Esophagus muscularis mucosa (tissue), 4 donors: ENCODE data around the gene ADPGK. TPM values are rescaled to one million over a fixed set of nuclear protein-coding genes. Genes with fewer than 3 reads are reported as not detected.

Experiments
- DNase-seq: peaks from one replicate; pipeline ENCODE4 v3.0.0-alpha.2; 2017; ENCODE audit errors: extremely low spot score
- H3K27ac ChIP-seq, 4 donors: fragments of 200-600 bp; sonication (generic); replicated peaks in 1 of 4; 1 replicate in 3 of 4; 2 replicates in 1 of 4; pipeline ENCODE4 v1.5.1; 2016 to 2019; ENCODE audit warnings: mild to moderate bottlenecking in 1 of 4
- H3K27me3 ChIP-seq, 4 donors: fragments of 200-600 bp; sonication (generic); one replicate each; pipeline versions ENCODE4 v1.5.1 to v1.6.0; 2016 to 2019
- H3K36me3 ChIP-seq, 4 donors: fragments of 200-600 bp; sonication (generic); one replicate each; pipeline ENCODE4 v1.5.1; 2016 to 2019
- H3K4me1 ChIP-seq, 4 donors: fragments of 200-600 bp; sonication (generic); one replicate each; pipeline ENCODE4 v1.5.1; 2016 to 2019
- H3K4me3 ChIP-seq, 4 donors: fragments of 200-600 bp; sonication (generic); 1 replicate in 2 of 4; 2 replicates in 2 of 4; pipeline ENCODE4 v1.5.1; 2016 to 2019; ENCODE audit warnings: mild to moderate bottlenecking in 4 of 4, moderate library complexity in 1 of 4
- H3K9me3 ChIP-seq, 4 donors: fragments of 200-600 bp; sonication (generic); 1 replicate in 3 of 4; 2 replicates in 1 of 4; pipeline ENCODE4 v1.5.1; 2016 to 2019
- CTCF ChIP-seq, 3 experiments: fragments of 200-600 bp in 2 of 3; fragments of 450-650 bp in 1 of 3; sonication (generic) in 2 of 3; IDR thresholded peaks; one replicate each; pipeline ENCODE4 v1.5.1; 2017 to 2019; ENCODE audit warnings: antibody characterized with exemption in 3 of 3, mild to moderate bottlenecking in 2 of 3, moderate library complexity in 1 of 3
- EP300 ChIP-seq: sonication (generic); formaldehyde crosslinking; IDR thresholded peaks from one replicate; pipeline ENCODE4 v1.6.1; 2017; ENCODE audit warnings: antibody characterized with exemption
- POLR2A ChIP-seq: fragments of 450-650 bp; IDR thresholded peaks from one replicate; pipeline ENCODE4 v1.6.1; 2017; ENCODE audit warnings: antibody characterized with exemption, moderate library complexity, mild to moderate bottlenecking, low read depth
- POLR2AphosphoS5 ChIP-seq, 2 donors: sonication (generic); formaldehyde crosslinking; IDR thresholded peaks; one replicate each; pipeline ENCODE4 v1.6.1; 2017; ENCODE audit warnings: antibody characterized with exemption in 2 of 2
- WGBS: methylation state at CpG from one replicate; pipeline ENCODE4 v1.1.5; 2018; 5-methylcytosine and 5-hydroxymethylcytosine counted together
- intact Hi-C: fragments of 100-400 bp; cut with DNase I; formaldehyde crosslinking; loops from one replicate; pipeline ENCODE4 v1.15.1; 2023
- total RNA-seq, 4 donors: library from RNA; depleted of rRNA; stranded (reverse); fragments of >200 nt; gene quantifications; one replicate each; pipeline versions ENCODE4 v1.1.0 to v1.2.1, GENCODE V29; 2016

Gene ADPGK
- total RNA-seq, 4 donors from 2014 or later = 20.2 to 37.4 (median 22.3) TPM

- Histone ChIP-seq H3K4me3 (no peak overlapping the region), H3K4me1 (peaks cover 0 to 8% (median 0%) of the 10 kb centered on the region in 4 donors), H3K36me3 (peaks cover 25 to 82% (median 62%) of the 10 kb centered on the region in 4 donors), H3K27ac (no peak overlapping the region), H3K9me3 (no peaks in the 10 kb centered on the region), H3K27me3 (no peaks in the 10 kb centered on the region)
- intact Hi-C loops = no loop called here
- WGBS = 98% methylated on average over 5 of the region's 5 CpGs
- DNase-seq = no peak
- TF ChIP-seq POLR2A = no peak
- no peak for TF ChIP-seq CTCF (IDR thresholded peaks at IDR 0.05)
Observed at GRCh38 chr15:72760590-72761260, 22.8 kb downstream of the ADPGK start.

GRCh38 chr15:72758182-72758581 is 25.4 kb downstream of the ADPGK start:
- TF ChIP-seq CTCF (IDR thresholded peaks at IDR 0.05) (no peak), EP300 (no peak), POLR2AphosphoS5 (IDR thresholded peaks at IDR 0.05) (no peak), POLR2A (no peak)
- intact Hi-C loops = no loop called here
- peaks cover 0 to 8% (median 0%) of the 10 kb centered on the region in 4 donors for H3K4me1 ChIP-seq
- no peak overlapping the region for H3K4me3 ChIP-seq
- 75% methylated on average over 3 of the region's 3 CpGs for WGBS
- H3K36me3 ChIP-seq = peaks cover 35 to 98% (median 75%) of the 10 kb centered on the region in 4 donors
- no peaks in the 10 kb centered on the region for H3K27me3 ChIP-seq
- no peaks in the 10 kb centered on the region for H3K9me3 ChIP-seq
- no peak overlapping the region for H3K27ac ChIP-seq
- no peak for DNase-seq

GRCh38 chr15:72754096-72754495 is 29.5 kb downstream of the ADPGK start:
- intact Hi-C loops = no loop called here
- TF ChIP-seq CTCF (IDR thresholded peaks at IDR 0.05) = no peak
- no peak for TF ChIP-seq POLR2AphosphoS5 (IDR thresholded peaks at IDR 0.05)
- no peak for TF ChIP-seq POLR2A
- no peak for TF ChIP-seq EP300
- H3K36me3 ChIP-seq = peaks cover 39 to 79% (median 65%) of the 10 kb centered on the region in 4 donors

GRCh38 chr15:72751751-72752455 is 31.7 kb downstream of the ADPGK start:
- intact Hi-C loops = no loop called here
- no peak overlapping the region for H3K27ac ChIP-seq
- TF ChIP-seq POLR2A (no peak), CTCF (IDR thresholded peaks at IDR 0.05) (no peak), EP300 (no peak), POLR2AphosphoS5 (IDR thresholded peaks at IDR 0.05) (no peak)
- no peaks in the 10 kb centered on the region for H3K27me3 ChIP-seq
- H3K9me3 ChIP-seq = no peaks in the 10 kb centered on the region
- peaks cover 0 to 4% (median 0%) of the 10 kb centered on the region in 4 donors for H3K4me1 ChIP-seq
- no peak overlapping the region for H3K4me3 ChIP-seq
- peaks cover 35 to 59% (median 51%) of the 10 kb centered on the region in 4 donors for H3K36me3 ChIP-seq
- DNase-seq = peak; percentile 89
- WGBS = 80% methylated on average over 9 of the region's 9 CpGs

More at GRCh38 chr15:72754096-72754495, 29.5 kb downstream of the ADPGK start:
- H3K27ac ChIP-seq = no peak overlapping the region
- peak; percentile 39 for DNase-seq
- no peak overlapping the region for H3K4me3 ChIP-seq
- H3K9me3 ChIP-seq = no peaks in the 10 kb centered on the region
- WGBS = 94% methylated on average over 6 of the region's 6 CpGs
- peaks cover 0 to 8% (median 2%) of the 10 kb centered on the region in 4 donors for H3K4me1 ChIP-seq
- no peaks in the 10 kb centered on the region for H3K27me3 ChIP-seq
